Pericardium fibroblast (primary cell): Measurements from ENCODE around the gene ANKRD18A. TPM values are rescaled to one million over a fixed set of nuclear protein-coding genes. Genes with fewer than 3 reads are reported as not detected.

Source experiments
- total RNA-seq: library from RNA; depleted of rRNA; stranded (reverse); fragments of >200 nt; gene quantifications from 2 replicates; pipeline ENCODE4 v1.2.3, GENCODE V29; 2015

Gene ANKRD18A
- total RNA-seq, result not detected in 2 replicates

DNA sequence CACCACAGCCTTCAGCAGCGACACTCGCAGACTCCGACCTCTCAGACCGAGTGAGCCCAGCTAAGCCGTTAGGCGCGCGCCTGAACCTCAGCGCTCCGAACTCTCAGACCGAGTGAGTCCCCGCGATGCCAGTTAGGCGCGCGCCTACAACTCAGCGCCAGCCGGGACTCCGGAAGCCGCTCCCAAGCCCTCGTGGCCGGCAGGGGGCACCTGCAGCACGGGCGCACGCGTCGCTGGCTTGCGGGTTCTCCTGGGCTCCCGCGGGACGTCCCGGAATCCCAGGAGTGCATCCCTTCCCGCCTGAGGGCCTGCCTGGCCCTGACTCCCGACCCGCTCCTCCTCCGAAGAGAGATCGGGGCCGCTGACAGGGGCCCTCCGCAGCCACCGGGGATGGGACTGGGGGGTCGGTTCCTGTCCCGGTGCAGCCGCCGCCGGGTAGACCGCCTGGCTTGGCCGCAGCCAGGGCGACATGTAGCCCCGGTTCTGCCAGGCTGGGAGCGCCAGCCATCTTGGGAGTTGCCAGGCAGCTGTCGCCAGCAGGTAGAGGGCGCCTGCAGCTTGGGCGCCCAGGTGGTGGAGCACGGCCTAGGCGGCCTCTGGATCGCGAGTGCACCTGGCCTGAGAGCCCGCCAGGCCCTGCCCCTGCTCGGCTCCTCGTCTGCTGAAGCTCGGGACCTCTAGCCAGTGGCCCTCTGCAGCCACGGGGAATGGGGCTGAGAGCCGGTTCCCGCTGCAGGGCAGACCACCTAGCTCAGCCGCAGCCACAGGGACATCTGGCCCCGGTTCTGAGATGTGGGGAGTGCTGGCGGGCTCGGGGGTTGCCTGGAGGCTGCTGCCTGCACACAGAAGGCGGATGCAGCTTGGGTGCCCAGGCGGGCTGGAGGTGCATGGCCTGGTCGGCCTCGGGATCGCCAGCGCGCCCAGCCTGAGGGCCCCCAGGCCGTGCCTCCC, at the start of gene ANKRD18A:
Gene ANKRD18A (minus strand): TSS at position 114 of the 951 bp plus-strand sequence. CDS start 311 bp downstream, outside the sequence.

Other genes with a start within 250 kb of the ANKRD18A start
- gene ALDH1B1, start 227.9 kb downstream of the ANKRD18A start, total RNA-seq, result 18.0 and 22.5 TPM in 2 replicates
- gene IGFBPL1, start 196.1 kb downstream of the ANKRD18A start, total RNA-seq, result not detected in 2 replicates
- gene FAM240B, start 99.5 kb upstream of the ANKRD18A start, total RNA-seq, result not detected in 2 replicates